Measurements from ENCODE around the gene SCD5.

Gene SCD5

DNA sequence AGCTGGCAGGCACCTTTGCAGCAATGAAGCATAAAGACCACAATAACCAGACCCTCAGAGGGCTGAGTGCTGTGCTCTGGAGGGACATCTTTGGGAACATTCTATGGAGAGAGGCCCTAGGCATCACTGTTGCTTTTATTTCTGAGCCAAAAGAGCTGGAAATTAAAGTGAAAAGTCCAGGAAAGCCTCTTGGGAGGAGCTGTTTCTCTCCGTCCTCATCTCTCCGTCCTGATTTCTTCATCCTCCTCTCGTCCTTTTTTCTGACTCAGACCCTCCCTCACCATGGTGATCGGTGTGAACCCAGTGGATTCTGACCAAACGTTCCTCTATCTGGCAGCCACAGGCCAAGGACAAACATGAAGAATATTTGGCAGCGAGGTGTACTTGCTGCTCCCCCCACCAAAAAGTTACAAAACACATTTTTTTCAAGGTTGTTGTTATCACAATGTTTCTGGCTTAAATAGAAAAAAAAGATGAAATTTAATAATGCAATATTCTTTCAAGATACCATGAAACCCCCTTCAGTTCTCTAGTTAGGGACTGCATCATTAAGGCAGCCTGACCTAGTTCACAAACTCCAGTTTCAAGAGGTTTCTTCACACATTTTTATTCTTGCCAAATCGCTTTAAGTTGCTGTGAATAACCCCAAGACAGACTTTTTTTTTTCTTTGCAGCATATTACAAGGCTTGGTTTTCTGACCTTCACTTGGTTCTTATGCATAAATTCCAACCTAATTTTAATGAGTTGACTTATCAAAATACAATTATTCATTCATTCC, 80.2 kb downstream of the SCD5 start:
- no peak for DNase-seq

DNA sequence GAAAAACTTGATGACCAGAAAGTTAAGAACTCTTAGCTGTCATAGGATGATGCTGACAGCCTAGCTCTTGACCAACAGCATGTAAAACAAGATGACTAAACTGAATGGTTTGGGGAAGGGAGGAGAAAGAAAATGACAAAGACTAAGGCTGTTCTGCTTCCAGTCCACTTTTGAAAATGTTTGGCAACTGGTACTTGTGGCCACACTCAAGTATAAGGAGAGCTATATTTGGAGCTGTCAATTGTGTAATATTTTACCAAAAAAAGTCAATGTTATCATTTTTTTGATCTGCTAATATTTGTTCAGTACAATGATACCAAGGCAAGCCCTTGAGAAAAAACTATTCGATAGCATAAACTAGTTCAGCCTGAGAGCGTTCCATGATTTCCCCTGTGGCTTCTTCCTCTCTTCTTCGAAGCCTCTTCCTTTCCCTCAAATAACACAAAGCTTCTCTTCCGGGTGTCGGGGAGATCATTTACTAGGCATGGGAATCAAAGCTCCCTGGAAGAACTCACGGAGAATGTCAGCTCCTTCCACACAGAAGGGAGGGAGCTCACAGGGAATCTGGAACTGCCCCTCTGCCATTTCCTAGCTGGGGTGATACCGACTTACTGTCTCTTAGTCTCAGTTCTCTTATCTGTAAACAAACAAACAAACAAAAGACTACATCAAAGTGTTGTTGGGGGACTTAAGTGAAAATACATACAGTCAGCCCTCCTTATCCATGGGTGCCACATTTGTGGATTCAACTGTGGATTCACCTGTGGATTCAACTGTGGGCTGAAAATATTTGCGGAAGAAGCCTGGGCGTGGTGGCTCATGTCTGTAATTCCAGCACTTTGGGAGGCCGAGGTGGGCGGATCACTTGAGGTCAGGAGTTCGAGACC, 82.6 kb downstream of the SCD5 start:
- no peak for DNase-seq

DNA sequence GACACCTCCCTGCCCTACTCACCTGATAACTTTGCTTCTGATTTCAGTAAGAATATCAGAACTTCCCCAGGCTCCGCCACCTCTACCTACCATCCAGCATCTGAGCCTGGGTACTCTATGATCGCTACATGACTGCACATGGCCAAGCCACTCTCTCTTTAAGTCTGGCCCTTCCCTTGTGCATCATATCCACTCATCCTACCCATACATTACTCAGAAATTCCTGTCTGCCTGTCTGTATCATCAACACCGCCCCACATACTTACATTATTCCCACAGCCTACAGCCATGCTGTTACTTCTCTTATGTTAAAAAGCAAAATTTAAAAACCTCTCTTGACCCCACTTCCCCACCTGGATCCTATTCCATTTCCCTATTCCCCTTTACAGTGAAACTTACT, 84.7 kb downstream of the SCD5 start:
- DNase-seq, result no peak

DNA sequence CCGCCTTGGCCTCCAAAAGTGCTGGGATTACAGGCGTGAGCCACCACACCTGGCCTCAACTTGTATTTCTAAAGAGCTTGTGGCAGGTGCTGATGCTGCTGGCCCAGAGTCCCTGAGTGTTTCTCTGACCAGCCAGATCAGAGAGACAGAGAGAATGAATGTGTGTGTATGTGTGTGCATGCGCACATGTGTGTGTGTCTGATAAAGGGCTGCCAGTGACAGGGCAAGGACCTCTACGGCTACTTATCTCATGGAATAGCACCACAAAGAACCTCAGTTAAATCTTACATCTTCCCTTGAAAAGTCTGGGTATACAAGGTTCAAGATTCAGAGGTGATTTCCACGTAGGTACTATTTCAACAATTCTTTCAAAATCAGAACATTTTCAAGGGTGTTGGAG, 86.0 kb downstream of the SCD5 start:
- no peak for DNase-seq

DNA sequence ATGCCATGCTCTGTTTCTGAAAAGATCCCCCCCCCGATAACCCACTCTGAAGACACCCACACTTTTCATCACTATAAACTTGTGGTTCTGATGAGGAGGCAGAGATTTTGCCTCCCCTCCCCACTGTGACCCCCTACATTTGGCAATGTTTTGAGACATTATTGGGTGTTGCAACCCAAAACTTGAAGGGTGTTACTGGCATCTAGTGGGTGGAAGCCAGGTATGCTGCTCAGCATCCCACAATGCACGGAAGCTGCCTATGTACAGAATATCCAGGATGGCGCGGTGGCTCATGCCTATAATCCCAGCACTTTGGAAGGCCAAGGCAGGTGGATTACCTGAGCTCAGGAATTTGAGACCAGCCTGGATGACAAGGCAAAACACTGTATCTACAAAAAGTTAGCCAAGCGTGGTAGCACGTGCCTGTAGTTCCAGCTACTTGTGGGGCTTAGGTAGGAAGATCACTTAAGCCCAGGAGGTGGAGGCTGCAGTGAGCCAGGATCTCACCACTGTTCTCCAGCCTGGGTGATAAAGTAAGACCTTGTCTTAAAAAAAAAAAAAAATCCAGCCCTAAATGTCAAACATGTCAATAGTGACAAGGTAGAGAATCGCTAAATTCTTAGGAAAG, 87.3 kb downstream of the SCD5 start:
- no peak for DNase-seq

DNA sequence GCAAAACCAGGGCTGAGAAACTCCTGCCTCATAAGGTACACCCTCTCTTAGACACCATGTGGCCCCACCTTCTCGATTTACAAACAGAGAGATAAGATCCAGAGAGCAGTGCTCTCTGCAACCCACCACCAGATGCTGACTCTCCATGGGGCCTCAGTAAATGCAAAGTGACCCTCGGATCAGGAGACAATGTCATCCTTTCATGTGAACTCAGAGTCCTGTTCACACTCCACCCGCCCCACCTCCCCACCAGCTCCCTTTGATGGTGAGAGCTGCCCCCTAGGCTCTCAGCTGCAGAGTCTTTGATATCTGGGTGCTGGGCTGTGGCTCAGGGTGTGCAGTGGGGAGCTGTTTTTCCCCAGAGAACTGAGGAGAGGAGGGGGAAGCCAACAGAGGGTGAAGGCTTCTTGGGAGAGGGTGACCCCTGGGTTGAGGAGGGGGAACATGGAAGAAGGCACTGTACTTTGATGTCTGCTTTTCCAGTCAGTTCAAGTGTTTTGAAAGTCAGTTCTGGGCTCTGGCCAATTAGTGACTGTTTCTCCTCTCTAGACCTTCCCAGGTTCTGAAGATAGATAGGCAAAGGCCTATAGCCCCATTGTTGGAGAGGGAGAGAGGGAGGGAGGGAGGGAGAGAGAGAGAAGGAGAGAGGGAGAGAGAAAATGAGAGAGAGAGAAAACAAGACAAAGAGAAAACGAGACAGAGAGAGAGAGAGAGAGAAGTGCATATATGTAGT, 88.2 kb downstream of the SCD5 start:
- DNase-seq, result no peak

DNA sequence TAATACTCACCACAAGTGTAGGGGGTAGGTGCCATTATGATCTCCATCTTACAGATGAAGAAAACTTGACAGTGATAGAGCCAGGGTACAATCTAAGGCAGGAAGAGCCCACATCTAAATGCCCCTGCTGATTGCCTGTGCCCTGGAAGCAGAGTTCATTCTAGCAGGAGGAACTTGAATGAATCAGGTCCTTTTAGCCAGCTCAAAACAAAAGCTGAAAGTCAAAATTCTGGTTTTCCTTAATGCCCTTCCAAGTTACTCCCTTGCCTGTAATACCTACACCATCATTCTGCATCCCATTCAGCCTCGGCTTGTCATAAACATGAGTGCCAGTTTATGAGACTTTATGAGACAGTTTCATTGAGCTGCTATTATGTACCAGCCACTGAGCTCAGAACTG, 89.6 kb downstream of the SCD5 start:
- no peak for DNase-seq

DNA sequence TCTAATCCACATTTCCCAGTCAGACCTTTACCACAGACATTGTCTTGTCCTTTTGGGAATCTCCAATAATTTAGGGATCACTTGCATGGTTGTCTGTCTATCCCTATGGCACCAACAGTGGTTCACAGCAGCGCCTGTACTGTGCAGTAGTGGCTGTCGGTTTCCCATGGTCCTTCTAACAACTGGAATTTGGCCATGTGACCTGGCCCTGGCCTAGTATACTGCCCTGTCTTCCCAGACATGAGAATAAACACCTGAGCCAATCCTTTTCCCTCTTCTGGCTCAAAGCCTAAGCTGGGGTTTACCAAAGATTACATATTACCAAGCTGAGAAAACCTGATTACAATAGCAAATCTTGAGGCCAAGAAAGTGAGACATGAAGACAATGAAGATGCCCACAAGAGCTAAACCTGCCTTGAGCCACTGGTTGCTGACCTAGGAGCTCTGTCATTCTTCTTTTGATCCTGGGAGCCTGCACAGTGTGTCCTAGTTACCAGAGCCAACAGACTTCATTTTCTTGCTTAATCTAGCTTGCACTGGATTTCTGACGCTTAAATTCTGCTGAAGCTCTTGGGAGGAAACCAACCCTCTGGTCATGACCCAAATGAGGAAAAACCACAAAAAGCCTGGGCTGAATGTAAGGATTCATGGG, 92.1 kb downstream of the SCD5 start:
- no peak for DNase-seq

DNA sequence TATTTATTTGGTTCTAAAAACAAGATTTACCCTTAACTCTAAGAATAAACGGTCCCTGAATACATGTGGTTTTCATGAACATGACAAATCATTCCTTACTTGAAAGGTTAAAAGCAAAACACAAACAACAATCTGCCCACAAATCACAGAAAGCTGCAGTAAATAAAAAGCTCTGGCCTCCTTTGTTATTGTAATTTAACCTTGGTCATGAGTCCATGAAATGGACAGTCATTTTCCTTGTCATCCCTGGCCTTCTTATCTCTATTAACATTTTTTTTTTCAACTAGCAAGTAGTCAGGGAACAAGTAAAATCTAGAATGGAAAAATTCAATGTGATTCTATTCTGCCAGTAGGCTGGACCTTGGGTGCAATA, 92.7 kb downstream of the SCD5 start:
- DNase-seq, result no peak

DNA sequence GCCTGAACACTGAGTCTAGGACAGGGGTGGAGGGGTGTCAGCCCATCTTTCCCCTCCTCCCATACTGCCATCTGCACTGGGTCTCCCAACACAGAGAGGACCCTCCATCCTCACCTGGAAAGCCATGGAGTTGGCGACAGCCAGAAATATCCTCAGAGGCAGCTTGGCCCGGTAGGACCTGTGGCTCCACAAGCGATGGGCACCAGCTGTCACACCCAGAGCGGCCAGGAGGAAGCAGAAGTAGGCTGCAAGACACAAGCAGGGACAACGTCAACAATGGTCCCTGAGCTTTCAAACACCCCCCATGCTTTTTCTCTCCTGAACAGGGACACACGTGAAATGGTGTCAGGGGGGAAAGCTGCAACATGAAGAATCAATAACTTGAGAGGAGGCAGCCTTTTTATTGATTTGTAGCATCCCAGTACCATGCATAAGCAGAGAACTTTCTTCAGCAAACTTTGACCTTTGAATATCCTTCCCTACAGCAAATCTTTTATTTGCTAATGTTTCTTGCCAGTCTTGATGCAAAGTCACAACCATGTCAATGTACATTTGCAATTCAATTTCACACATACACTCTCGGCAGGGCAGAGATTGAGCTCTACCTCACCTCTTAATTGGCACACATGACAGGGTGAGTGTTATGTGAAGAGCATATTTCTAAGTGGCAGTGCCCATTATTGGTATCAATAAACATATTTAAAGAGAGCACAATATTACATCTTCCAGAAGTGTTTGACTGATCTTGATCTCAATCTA, 93.2 kb downstream of the SCD5 start:
- DNase-seq, result no peak

DNA sequence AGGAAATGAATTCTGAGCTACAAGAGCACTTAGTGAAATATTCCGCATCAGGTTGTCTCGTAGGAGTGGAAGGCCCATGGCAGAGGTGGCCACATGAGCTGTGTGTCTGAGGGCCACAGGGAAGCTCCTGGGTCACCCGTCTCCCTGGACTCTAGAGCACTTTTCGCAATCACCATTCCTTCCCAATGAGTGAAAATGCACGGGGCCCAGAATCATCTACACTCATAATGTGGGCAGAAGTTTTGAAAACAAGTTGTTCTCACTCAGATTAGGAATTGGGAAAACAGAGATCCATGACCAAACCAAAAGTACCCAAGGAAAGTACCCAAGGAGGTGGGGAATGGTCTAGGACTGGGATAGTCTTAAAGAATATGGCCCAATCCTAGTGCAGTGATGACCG, 94.4 kb downstream of the SCD5 start:
- DNase-seq, result no peak

DNA sequence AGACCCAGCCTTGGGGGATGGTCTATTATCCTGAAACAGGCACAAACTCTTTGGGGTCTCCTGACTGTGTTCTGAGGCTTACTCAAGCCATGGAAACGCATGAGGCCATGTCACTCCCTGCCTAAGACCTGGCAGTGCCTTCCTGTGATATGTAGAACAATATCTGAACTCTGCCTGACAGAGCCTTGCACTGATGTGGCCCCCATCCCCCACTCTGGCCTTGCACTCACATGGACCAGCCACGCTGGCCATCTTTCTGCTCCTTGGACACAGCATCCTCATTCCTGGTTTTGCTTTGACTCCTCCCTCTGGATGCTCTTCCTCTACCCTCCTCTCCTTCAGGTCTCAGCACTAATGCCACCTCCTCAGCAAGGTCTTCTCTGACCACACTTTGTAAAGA, 100.2 kb downstream of the SCD5 start:
- DNase-seq, result no peak

DNA sequence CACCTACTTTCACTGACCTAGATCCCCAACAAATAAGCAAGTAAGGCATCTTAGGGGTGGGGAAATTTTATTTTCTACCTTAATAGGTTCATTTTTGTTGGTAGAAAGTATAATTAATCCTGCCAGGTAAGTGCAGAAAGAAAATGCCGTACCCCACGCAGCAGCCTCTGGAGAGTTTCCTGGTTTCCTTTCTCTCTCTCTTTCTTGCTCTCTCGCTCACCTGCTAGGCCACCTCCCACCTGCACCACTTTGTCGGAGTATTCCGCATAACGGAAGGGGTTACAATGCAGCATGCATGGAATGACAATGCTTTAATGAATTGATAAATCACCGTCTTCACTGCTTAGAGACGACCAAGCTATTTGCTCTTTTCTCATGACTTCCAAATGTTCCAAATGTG, 101.0 kb downstream of the SCD5 start:
- DNase-seq, result no peak

DNA sequence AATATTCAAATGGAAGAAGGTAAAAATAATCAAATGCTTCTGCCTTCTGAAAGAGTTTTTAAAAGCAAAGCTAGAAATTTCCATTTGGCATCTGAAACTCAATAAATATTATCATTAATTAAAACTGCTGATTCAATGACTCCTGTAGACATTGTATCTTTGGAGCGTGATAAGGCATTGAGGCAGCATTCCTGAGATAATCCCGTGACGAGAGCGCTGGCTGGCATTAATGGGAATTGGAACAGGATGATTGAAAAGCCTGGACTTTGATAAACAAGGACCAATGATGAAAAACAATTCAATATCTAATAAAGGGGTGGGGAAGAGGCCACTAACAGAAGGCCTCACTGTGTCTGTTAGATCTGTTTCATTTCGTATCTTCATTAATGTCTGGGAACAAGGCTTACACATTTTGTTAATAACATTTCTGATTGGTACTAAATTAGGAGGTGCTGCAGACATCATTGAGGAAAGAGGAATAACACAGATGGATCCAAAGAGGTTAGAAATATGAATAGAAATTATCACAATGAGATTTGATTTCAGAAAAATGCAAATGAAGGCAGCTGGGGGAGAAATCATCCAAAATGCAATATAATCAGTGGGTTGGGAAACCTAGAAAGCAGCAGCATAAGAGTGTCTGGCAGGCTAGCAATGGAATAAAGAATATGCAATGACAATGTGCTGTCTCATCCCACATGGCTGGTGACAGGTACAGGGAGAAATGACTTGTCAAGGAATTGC, 102.3 kb downstream of the SCD5 start:
- no peak for DNase-seq

DNA sequence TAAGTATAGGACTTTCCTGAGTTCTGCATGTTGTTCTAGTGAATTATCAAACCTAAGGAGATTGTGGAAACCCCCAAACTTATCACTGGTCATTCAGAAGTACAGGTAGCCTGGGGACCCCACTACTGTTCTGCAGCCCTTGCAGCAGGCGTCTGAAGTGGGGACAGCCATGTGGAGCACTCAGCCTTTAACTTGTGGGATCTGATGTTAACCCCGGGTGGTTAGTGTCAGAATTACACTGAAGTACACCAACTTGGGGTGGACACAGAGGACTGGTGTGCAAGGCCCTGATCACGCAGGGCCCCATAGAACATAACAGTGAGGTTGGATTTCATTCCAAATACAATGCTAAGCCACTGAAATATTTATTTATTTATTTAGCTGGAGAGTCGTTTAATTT, 103.7 kb downstream of the SCD5 start:
- DNase-seq, result no peak

DNA sequence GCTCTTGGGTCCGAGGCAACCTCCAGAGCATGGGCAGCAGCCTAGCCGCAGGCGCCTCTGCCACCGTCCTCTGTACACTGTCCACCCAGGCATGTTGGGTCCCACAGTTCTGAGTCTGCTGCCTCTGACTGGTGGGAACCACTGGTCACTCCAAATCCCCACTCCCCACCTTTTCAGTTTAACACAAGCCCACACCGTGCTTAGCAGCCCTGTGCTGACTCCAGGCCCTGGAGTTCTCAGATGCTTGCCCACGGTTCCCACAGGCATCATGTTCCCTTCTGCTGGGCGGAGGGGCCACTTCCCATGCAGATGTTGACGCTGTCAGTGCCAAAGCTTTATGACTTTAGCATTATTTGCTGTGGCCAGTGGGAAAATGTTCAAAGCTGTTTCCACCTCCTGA, 104.5 kb downstream of the SCD5 start:
- DNase-seq, result no peak

DNA sequence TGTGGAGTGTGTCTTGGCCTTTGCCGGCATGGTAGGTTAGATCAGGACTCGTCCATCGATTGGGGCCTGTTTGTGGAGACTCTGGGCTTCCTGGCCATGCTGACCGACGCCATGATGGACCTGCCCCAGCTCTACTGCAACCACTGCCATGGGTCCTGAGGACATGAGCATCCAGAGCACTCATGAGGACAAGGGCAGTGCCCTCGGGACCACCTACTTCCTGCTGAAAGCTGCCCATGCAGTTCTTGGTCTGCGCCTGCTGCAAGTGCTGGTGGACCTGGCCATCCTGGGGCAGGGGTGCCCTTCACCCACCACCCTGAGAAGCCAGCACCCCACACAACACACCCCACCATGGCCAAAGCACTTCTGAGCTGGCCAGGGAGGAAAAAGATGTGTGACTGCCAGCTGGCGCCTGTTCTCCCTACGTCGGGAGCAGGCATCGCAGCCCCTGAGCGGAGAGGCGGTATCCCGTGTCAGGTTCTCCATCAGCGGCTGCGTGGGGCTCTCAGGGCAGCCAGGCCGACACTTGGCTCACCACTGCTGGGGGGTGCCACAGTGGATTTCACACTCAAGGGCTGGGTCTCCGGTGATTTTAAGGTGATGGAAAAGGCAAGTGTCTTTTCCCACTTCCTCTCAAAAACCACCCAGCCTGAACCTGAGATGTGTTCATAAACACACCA, 106.4 kb downstream of the SCD5 start:
- no peak for DNase-seq

DNA sequence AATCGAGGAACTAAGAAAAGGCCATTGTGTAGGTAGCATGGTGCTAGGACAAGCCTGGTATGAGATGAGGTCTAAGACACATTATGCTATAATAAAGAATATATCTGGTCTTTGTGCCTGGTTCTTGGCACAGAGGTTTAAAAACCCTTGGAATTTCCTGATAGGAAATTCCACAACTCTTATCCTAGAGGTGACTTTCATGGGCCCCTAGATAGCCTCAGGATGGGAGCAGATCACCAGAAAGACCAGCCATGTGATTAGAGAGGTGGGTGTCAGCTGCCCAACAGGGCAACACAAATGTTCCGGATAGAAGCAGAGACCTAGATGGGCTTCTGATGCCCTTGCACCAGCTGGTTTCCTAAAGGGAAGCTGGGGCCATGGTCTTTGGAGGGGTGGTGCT, 107.2 kb downstream of the SCD5 start:
- no peak for DNase-seq

DNA sequence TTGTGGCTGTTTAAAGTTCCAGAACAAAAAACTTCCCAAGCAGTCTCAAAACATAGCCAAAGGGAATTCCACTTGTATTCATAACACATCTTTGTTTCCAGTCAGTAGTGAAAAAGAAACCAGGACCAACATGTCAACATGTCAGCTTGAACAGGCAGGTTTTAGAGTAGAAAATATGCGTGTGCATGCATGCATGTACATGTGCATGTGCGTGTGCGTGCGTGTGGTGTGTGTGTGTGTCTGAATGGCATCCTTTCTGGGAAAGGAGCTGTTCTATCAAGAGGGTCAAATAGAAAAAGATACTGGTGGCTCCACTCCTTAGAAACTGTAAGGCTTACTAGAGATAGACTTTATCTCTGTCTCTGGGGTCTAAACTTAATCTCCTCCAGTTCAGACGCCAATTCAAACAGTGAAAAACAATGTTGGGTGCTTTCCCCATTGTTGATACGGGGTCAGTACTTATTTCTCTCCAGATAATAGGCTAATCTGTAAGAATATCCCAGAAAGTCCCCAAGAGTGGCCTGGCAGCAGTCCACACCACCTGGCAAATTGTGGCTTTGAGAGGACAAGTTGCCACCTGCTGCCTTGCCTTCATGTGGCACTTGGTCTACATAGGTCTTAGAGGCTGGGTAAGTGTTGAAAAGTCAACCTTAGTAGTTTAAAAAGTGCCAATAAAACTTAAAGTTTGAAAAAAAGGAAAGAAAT, 110.4 kb downstream of the SCD5 start:
- no peak for DNase-seq

DNA sequence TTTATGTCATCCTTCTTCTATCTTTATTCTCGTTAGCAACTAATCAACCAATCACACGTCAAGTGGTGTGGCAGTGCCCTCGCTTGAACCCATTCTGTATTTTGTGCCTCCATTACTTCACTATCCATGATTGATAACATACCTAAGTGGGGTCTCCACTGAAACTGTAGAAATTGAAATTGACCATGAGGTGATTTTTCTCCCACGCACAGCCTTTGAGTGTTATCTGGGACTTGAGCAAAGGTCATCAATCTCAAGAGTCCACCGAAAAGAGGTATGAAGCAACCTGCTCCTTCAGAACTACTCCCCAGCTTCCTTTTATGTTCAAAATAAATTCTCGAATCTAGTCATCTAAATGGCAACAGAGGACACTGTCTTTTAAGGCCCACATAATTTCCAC, 111.1 kb downstream of the SCD5 start:
- no peak for DNase-seq

Measured in T1000 (cell line).